ENCODE data around the gene GALNT2. TPM values are rescaled to one million over a fixed set of nuclear protein-coding genes. Genes with fewer than 3 reads are reported as not detected.

Gene GALNT2
- total and polyA plus RNA-seq, 2 of the 4 experiments (the other 2 are of a cell fraction): 50.4 to 189 TPM

DNA sequence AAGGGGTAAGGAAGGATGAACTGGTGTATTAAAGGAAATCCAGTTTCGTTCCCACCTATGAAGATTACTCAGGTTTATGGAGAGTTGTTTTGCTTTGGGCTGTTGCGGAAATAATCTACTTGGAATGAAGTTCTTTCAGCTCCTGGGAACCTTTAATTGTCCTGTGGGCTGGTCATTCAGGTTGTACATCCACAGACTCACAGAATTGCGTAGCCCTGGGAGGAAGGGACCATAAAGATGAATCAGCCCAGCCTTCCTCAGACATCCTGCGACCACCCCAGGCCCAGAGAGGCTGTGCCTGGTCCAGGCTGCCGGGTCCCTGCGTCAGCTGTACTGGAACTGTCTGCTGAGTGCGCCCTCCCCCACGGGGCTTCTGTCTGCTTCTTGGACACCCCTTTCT is 72.7 kb downstream of the GALNT2 start:
- in situ Hi-C loops (cut with MboI; ENCODE audit: low sequenced_read_pairs) (no loop called here), intact Hi-C loops (cut with micrococcal nuclease) (no loop called here), dilution Hi-C loops (cut with HindIII; ENCODE audit: low sequenced_read_pairs, unreplicated experiment) (no loop called here)
- Histone ChIP-seq H3K4ac (ENCODE audit: low read depth, low read length) (peak overlapping the region; percentile 91), H3K14ac (replicated peaks; ENCODE audit: low read depth, low read length) (peak overlapping the region; percentile 89), H3K4me1 (ENCODE audit: control insufficient read depth, insufficient read depth, low read length) (peaks cover 14% of the 10 kb centered on the region), H2AFZ (replicated peaks; ENCODE audit: low read length, poor library complexity) (no peak overlapping the region), H3K9me3 (ENCODE audit: control insufficient read depth, insufficient read depth, low read length) (no peaks in the 10 kb centered on the region), H4K91ac (ENCODE audit: insufficient read depth, low read depth, low read length) (peak overlapping the region; percentile 79), H3K18ac (ENCODE audit: low read depth, low read length) (no peak overlapping the region), H3K4me2 (ENCODE audit: low read depth, low read length) (peak overlapping the region; percentile 73; the same call in 1 of the 2 replicates), H3K36me3 (ENCODE audit: control insufficient read depth, insufficient read depth, low read length) (no peaks in the 10 kb centered on the region), H3K27ac (ENCODE audit: insufficient read depth, low read length) (peak overlapping the region; percentile 60; the same call in 1 of the 2 replicates), H3K27me3 (ENCODE audit: control insufficient read depth, insufficient read depth, low read length) (no peaks in the 10 kb centered on the region), H3K23ac (ENCODE audit: low read depth, low read length) (peak overlapping the region; percentile 94), H3K79me1 (ENCODE audit: low read depth in 1 of 2, low read length in 2 of 2) (peaks cover 46 to 89% of the 10 kb centered on the region in 2 experiments), H2BK20ac (ENCODE audit: low read depth, low read length) (0 out of 2 replicates have a peak overlapping the region, but pooled peaks have one; percentile 67), H2BK5ac (ENCODE audit: low read depth, low read length, poor library complexity, severe bottlenecking) (peak overlapping the region; percentile 97), H2BK15ac (ENCODE audit: low read depth, low read length) (peak overlapping the region; percentile 49; the same call in 1 of the 3 replicates), H2AK9ac (replicated peaks; ENCODE audit: low read depth, low read length, poor library complexity) (peak overlapping the region; percentile 91), H4K8ac (ENCODE audit: low read depth in 2 of 2, low read length in 2 of 2) (peak overlapping the region; percentile 55 to 66; a peak in 2 of 4 replicates), H2BK120ac (ENCODE audit: low read depth, low read length) (peak overlapping the region; percentile 73), H4K20me1 (ENCODE audit: insufficient read depth, low read length) (peaks cover 61% of the 10 kb centered on the region), H3K4me3 (ENCODE audit: insufficient read depth, low read depth, low read length) (no peak overlapping the region), H3K9me1 (ENCODE audit: insufficient read depth, low read length) (peaks cover 53% of the 10 kb centered on the region), H4K5ac (ENCODE audit: low read depth, low read length) (no peak overlapping the region), H3K56ac (ENCODE audit: extremely low read depth, insufficient read depth, low read length) (no peak overlapping the region), H3K9ac (ENCODE audit: low read depth, low read length) (no peak overlapping the region), H2AK5ac (ENCODE audit: low read depth, low read length) (peak overlapping the region; percentile 55; the same call in 1 of the 2 replicates)
- peak; percentile 28; the same call in 1 of the 2 replicates for TF ChIP-seq CEBPB (IDR thresholded peaks at IDR 0.05; ENCODE audit: low read depth, low read length)
- no peak for TF ChIP-seq MXI1 (IDR thresholded peaks at IDR 0.05; ENCODE audit: borderline replicate concordance, low read depth, low read length)
- WGBS, 2 experiments (ENCODE audit: extremely low coverage in 2 of 2, insufficient read length in 1 of 2): 81% methylated on average over 3 of the region's 8 CpGs; no CpG with 5 or more reads in 1 of the 2 experiments
- ATAC-seq (ENCODE audit: low read depth) (no peak), DNase-seq (peak; percentile 36)
- ChIA-PET CTCF (no interaction called here), POLR2A (ENCODE audit: unreplicated experiment) (no interaction called here)
- no TSS peak for BruUV-seq (replicated peaks)

All from IMR-90 (cell line).